WTC11 (cell line): Measurements from ENCODE around the gene VWA3B. TPM values are rescaled to one million over a fixed set of nuclear protein-coding genes. Genes with fewer than 3 reads are reported as not detected.

ENCODE experiments used
- ATAC-seq: fragments of 200-7000 bp; cut with Tn5 transposase; 2 replicates; pipeline ENCODE4 v1.10.0; 2021; ENCODE audit warnings: mild to moderate bottlenecking, moderate library complexity
- CTCF ChIA-PET: fragments of 300-600 bp; sonication (Branson Sonifier 250); formaldehyde crosslinking; loops from one replicate; lab custom pipeline; 2021; ENCODE audit warnings: antibody characterized with exemption; lab: Charles Lee
- POLR2A ChIA-PET: fragments of 350-600 bp; sonication (Branson Sonifier 250); formaldehyde crosslinking; loops from one replicate; lab custom pipeline; 2021; ENCODE audit warnings: antibody characterized with exemption; lab: Charles Lee
- DNase-seq: peaks from one replicate; pipeline ENCODE4 v3.0.0; 2021; ENCODE audit warnings: low spot score
- H3K27ac Mint-ChIP-seq: 2 replicates; pipeline ENCODE4 v1.8.0; 2021; ENCODE audit warnings: mixed read lengths
- H3K27me3 Mint-ChIP-seq: 2 replicates; pipeline ENCODE4 v1.8.0; 2021; ENCODE audit warnings: low read depth, mild to moderate bottlenecking, moderate library complexity, mixed read lengths
- H3K36me3 Mint-ChIP-seq: 2 replicates; pipeline ENCODE4 v1.8.0; 2021; ENCODE audit warnings: mixed read lengths
- H3K4me1 Mint-ChIP-seq: 2 replicates; pipeline ENCODE4 v1.8.0; 2022; ENCODE audit warnings: mixed read lengths
- H3K4me3 Mint-ChIP-seq: 2 replicates; pipeline ENCODE4 v1.8.0; 2021; ENCODE audit warnings: mild to moderate bottlenecking, moderate library complexity, mixed read lengths
- H3K9me3 Mint-ChIP-seq: 2 replicates; pipeline ENCODE4 v1.8.0; 2021; ENCODE audit warnings: mixed read lengths
- ATF1 ChIP-seq: sonication (generic); formaldehyde crosslinking; IDR thresholded peaks from 2 replicates; pipeline ENCODE4 v1.8.1; 2023; ENCODE audit warnings: mild to moderate bottlenecking, moderate library complexity, missing genetic modification reagents
- CBFB ChIP-seq: sonication (generic); formaldehyde crosslinking; IDR thresholded peaks from 2 replicates; pipeline ENCODE4 v1.8.1; 2022; ENCODE audit warnings: mild to moderate bottlenecking, low read depth, missing genetic modification reagents
- CTCF ChIP-seq: fragments of 200-600 bp; IDR thresholded peaks from 2 replicates; pipeline ENCODE4 v1.8.0; 2022; ENCODE audit warnings: antibody characterized with exemption
- ESRRA ChIP-seq: sonication (generic); formaldehyde crosslinking; IDR thresholded peaks from 2 replicates; pipeline ENCODE4 v1.8.1; 2022; ENCODE audit warnings: mild to moderate bottlenecking, missing genetic modification reagents, borderline replicate concordance
- ETV6 ChIP-seq: sonication (generic); formaldehyde crosslinking; IDR thresholded peaks from 2 replicates; pipeline ENCODE4 v1.8.1; 2022; ENCODE audit warnings: mild to moderate bottlenecking, missing genetic modification reagents
- FOXJ3 ChIP-seq: sonication (generic); formaldehyde crosslinking; IDR thresholded peaks from 2 replicates; pipeline ENCODE4 v1.9.0; 2021; ENCODE audit warnings: missing genetic modification reagents, mild to moderate bottlenecking, borderline replicate concordance
- FOXP4 ChIP-seq: sonication (generic); formaldehyde crosslinking; IDR thresholded peaks from 2 replicates; pipeline ENCODE4 v1.8.0; 2022; ENCODE audit warnings: mild to moderate bottlenecking, missing genetic modification reagents
- NFATC4 ChIP-seq: fragments of 250-450 bp; sonication (Bioruptor Pico); IDR thresholded peaks from 2 replicates; pipeline ENCODE4 v1.9.0; 2021; ENCODE audit warnings: mild to moderate bottlenecking
- NR1H2 ChIP-seq: sonication (generic); formaldehyde crosslinking; IDR thresholded peaks from 2 replicates; pipeline ENCODE4 v1.9.0; 2021; ENCODE audit warnings: mild to moderate bottlenecking, moderate library complexity, missing genetic modification reagents
- PREB ChIP-seq: sonication (generic); formaldehyde crosslinking; IDR thresholded peaks from 2 replicates; pipeline ENCODE4 v1.8.1; 2022; ENCODE audit warnings: mild to moderate bottlenecking, missing genetic modification reagents, moderate library complexity, borderline replicate concordance
- SOX15 ChIP-seq: fragments of 250-450 bp; sonication (Bioruptor Pico); IDR thresholded peaks from 2 replicates; pipeline ENCODE4 v1.9.0; 2021; ENCODE audit warnings: mild to moderate bottlenecking
- SP1 ChIP-seq: sonication (generic); formaldehyde crosslinking; conservative IDR thresholded peaks from 2 replicates; pipeline ENCODE4 v1.8.1; 2022; ENCODE audit warnings: missing genetic modification reagents
- TCF7 ChIP-seq: sonication (generic); formaldehyde crosslinking; IDR thresholded peaks from 2 replicates; pipeline ENCODE4 v1.8.0; 2022; ENCODE audit warnings: mild to moderate bottlenecking, low read depth, missing genetic modification reagents, moderate library complexity
- TEAD4 ChIP-seq: sonication (generic); formaldehyde crosslinking; IDR thresholded peaks from 2 replicates; pipeline ENCODE4 v1.8.0; 2022; ENCODE audit warnings: mild to moderate bottlenecking, missing genetic modification reagents
- USF1 ChIP-seq: sonication (generic); formaldehyde crosslinking; IDR thresholded peaks from 2 replicates; pipeline ENCODE4 v1.8.0; 2022; ENCODE audit warnings: mild to moderate bottlenecking, missing genetic modification reagents
- USF2 ChIP-seq: sonication (generic); formaldehyde crosslinking; IDR thresholded peaks from 2 replicates; pipeline ENCODE4 v1.8.1; 2023; ENCODE audit warnings: mild to moderate bottlenecking, missing genetic modification reagents, moderate library complexity
- ZBTB43 ChIP-seq: sonication (generic); formaldehyde crosslinking; IDR thresholded peaks from 2 replicates; pipeline ENCODE4 v1.8.1; 2023; ENCODE audit warnings: mild to moderate bottlenecking, missing genetic modification reagents
- ZNF219 ChIP-seq: sonication (generic); formaldehyde crosslinking; IDR thresholded peaks from 2 replicates; pipeline ENCODE4 v1.8.0; 2023; ENCODE audit warnings: missing genetic modification reagents, mild to moderate bottlenecking, borderline replicate concordance
- ZNF232 ChIP-seq: sonication (generic); formaldehyde crosslinking; IDR thresholded peaks from 2 replicates; pipeline ENCODE4 v1.8.0; 2022; ENCODE audit warnings: mild to moderate bottlenecking, missing genetic modification reagents
- ZNF263 ChIP-seq: sonication (generic); formaldehyde crosslinking; IDR thresholded peaks from 2 replicates; pipeline ENCODE4 v1.8.1; 2022; ENCODE audit warnings: low read depth, mild to moderate bottlenecking, moderate library complexity, missing genetic modification reagents
- total RNA-seq: library from RNA; stranded (reverse); gene quantifications from 3 replicates; pipeline ENCODE4 v1.2.3, GENCODE V29; 2021

The VWA3B gene
- total RNA-seq, 1 experiment from 2014 or later = not detected

GRCh38 chr2:98310010-98310409, 223.0 kb downstream of the VWA3B start (continued):
- TF ChIP-seq TEAD4 (CRISPR knock-in tag) (no peak), FOXP4 (no peak), ZNF219 (no peak), ZNF232 (CRISPR knock-in tag) (no peak), NFATC4 (no peak), ETV6 (no peak), NR1H2 (no peak)
- TF ChIP-seq, all 79 proteins: peak for 0

- ChIA-PET POLR2A (no interaction called here), CTCF (interaction anchor here (0.5 to 1.8 kb wide), 6 partner anchors 42 to 361 kb away, joined by 3 to 11 read pairs (median 4); no protein-coding TSS in a partner anchor)
- H3K4me1 Mint-ChIP-seq = peaks cover 17% of the 10 kb centered on the region
- no peak overlapping the region for H3K27ac Mint-ChIP-seq
- H3K9me3 Mint-ChIP-seq = 0 out of 2 replicates have a peak, but pooled peaks cover 3% of the 10 kb centered on the region
- DNase-seq (no peak), ATAC-seq (no peak)
- no peaks in the 10 kb centered on the region for H3K36me3 Mint-ChIP-seq
- TF ChIP-seq ZNF232 (CRISPR knock-in tag) (no peak), ATF1 (CRISPR knock-in tag) (no peak), SOX15 (no peak), SP1 (CRISPR knock-in tag) (no peak), USF2 (CRISPR knock-in tag) (no peak), CBFB (no peak), ZNF263 (CRISPR knock-in tag) (no peak), PREB (no peak), ZBTB43 (CRISPR knock-in tag) (no peak), USF1 (no peak), TCF7 (CRISPR knock-in tag) (no peak), ESRRA (CRISPR knock-in tag) (no peak)
- no peak overlapping the region for H3K4me3 Mint-ChIP-seq
- H3K27me3 Mint-ChIP-seq = 0 out of 2 replicates have a peak, but pooled peaks cover 2% of the 10 kb centered on the region
Measured at GRCh38 chr2:98311090-98311489, 224.1 kb downstream of the VWA3B start.

GRCh38 chr2:98311771-98312545, 225.0 kb downstream of the VWA3B start:
- Mint-ChIP-seq H3K4me3 (no peak overlapping the region), H3K36me3 (no peaks in the 10 kb centered on the region), H3K9me3 (peaks cover 3% of the 10 kb centered on the region; the same call in 1 of the 2 replicates), H3K27me3 (0 out of 2 replicates have a peak, but pooled peaks cover 2% of the 10 kb centered on the region), H3K4me1 (peaks cover 22% of the 10 kb centered on the region), H3K27ac (no peak overlapping the region)
- ChIA-PET POLR2A (no interaction called here), CTCF (interaction anchor here (0.6 to 1.8 kb wide), 7 partner anchors 17 to 362 kb away, joined by 3 to 11 read pairs (median 4); no protein-coding TSS in a partner anchor)
- TF ChIP-seq CTCF (peak; percentile 23; the same call in 1 of the 2 replicates), FOXJ3 (CRISPR knock-in tag) (no peak)
- peak; percentile 62 for DNase-seq
- peak; percentile 46 for ATAC-seq
